Peyer's patch (tissue), 4 donors: ENCODE measurements around the gene PTPN9. TPM values are rescaled to one million over a fixed set of nuclear protein-coding genes. Genes with fewer than 3 reads are reported as not detected.
A peak's percentile ranks its signal among the peaks of the same experiment; 100 is the strongest.
"Not testable (repeated sequence)": the region's sequence is repeated elsewhere in the genome, so short reads cannot be mapped to it uniquely, and the experiment has no call there.

Experiments
- DNase-seq, 3 donors: peaks; one replicate each; pipeline ENCODE4 v3.0.0-alpha.2; 2017 to 2019
- H3K27ac ChIP-seq, 4 donors: fragments of 200-600 bp; sonication (generic); one replicate each; pipeline ENCODE4 v1.5.1; 2016 to 2019
- H3K27me3 ChIP-seq, 2 donors: fragments of 200-600 bp; sonication (generic); one replicate each; pipeline ENCODE4 v1.5.1; 2019
- H3K36me3 ChIP-seq, 3 donors: fragments of 200-600 bp; sonication (generic); one replicate each; pipeline ENCODE4 v1.5.1; 2016 to 2019
- H3K4me1 ChIP-seq, 4 donors: fragments of 200-600 bp; sonication (generic); one replicate each; pipeline ENCODE4 v1.5.1; 2016 to 2019
- H3K4me3 ChIP-seq, 4 donors: fragments of 200-600 bp; sonication (generic); 1 replicate in 3 of 4; 2 replicates in 1 of 4; pipeline ENCODE4 v1.5.1; 2016 to 2019; ENCODE audit warnings: mild to moderate bottlenecking in 1 of 4
- H3K9me3 ChIP-seq, 4 donors: fragments of 200-600 bp; sonication (generic); one replicate each; pipeline ENCODE4 v1.5.1; 2016 to 2019; ENCODE audit warnings: mild to moderate bottlenecking in 1 of 4
- POLR2A ChIP-seq, 2 donors: fragments of 450-650 bp; IDR thresholded peaks; one replicate each; pipeline ENCODE4 v1.5.1; 2017; ENCODE audit warnings: antibody characterized with exemption in 2 of 2, mild to moderate bottlenecking in 2 of 2, moderate library complexity in 2 of 2
- total RNA-seq, 4 donors: library from RNA; depleted of rRNA; stranded (reverse); fragments of >200 nt; gene quantifications; one replicate each; pipeline ENCODE4 v1.1.0, GENCODE V29; 2016
- TF ChIP-seq, protein P1 (sequence below), 6 experiments: fragments of 450-650 bp in 4 of 6; fragments of 200-600 bp in 2 of 6; sonication (generic) in 1 of 6; IDR thresholded peaks; one replicate each; pipeline ENCODE4 v1.5.1; 2017 to 2019; ENCODE audit warnings: antibody characterized with exemption in 6 of 6, mild to moderate bottlenecking in 3 of 6, moderate library complexity in 1 of 6

Gene PTPN9
- total RNA-seq, 4 donors from 2014 or later = 17.3 to 33.0 (median 28.5) TPM

DNA sequence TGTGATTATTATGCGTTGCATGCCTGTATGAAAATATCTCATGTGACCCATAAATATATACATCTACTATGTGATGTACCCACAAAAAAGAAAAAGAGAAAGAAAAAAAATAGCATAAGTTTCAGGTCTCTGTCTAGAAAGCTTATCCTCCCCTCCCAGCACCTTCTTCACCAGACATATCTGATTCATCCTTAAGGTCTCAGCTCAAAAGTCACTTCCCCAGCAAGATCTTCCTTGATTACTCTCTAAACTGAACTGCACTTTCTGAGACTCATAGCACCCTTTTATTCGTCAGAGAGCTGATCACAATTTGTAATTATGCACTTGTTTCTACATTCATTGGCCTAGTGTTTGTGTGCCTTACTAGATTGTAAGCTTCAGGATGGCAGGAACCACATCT lies 11.1 kb upstream of the PTPN9 start:
- Histone ChIP-seq H3K36me3 (peaks cover 0 to 2% (median 0%) of the 10 kb centered on the region in 3 donors), H3K4me3 (no peak overlapping the region), H3K4me1 (no peaks in the 10 kb centered on the region), H3K27ac (no peak overlapping the region), H3K27me3 (no peaks in the 10 kb centered on the region), H3K9me3 (no peaks in the 10 kb centered on the region)
- DNase-seq = no peak
- TF ChIP-seq, protein P1, sequence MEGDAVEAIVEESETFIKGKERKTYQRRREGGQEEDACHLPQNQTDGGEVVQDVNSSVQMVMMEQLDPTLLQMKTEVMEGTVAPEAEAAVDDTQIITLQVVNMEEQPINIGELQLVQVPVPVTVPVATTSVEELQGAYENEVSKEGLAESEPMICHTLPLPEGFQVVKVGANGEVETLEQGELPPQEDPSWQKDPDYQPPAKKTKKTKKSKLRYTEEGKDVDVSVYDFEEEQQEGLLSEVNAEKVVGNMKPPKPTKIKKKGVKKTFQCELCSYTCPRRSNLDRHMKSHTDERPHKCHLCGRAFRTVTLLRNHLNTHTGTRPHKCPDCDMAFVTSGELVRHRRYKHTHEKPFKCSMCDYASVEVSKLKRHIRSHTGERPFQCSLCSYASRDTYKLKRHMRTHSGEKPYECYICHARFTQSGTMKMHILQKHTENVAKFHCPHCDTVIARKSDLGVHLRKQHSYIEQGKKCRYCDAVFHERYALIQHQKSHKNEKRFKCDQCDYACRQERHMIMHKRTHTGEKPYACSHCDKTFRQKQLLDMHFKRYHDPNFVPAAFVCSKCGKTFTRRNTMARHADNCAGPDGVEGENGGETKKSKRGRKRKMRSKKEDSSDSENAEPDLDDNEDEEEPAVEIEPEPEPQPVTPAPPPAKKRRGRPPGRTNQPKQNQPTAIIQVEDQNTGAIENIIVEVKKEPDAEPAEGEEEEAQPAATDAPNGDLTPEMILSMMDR (IDR thresholded peaks at IDR 0.05) = no peak
- no peak for TF ChIP-seq POLR2A (IDR thresholded peaks at IDR 0.05)

DNA sequence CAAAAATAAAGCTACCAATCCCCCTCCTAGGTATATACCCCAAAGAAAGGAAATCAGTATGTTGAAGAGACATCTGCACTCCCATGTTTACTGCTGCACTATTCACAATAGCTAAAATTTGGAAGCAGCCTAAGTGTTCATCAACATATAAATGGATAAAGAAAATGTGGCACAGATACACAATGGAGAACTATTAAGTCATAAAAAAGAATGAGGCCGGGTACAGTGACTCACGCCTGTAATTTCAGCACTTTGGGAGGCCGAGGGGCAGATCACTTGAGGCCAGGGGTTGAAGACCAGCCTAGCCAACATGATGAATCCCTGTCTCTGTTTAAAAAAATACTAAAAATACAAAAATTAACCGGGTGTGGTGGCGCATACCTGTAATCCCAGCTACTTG lies 10.0 kb upstream of the PTPN9 start:
- Histone ChIP-seq H3K27me3 (no peaks in the 10 kb centered on the region), H3K4me3 (no peak overlapping the region), H3K27ac (no peak overlapping the region), H3K4me1 (no peaks in the 10 kb centered on the region), H3K36me3 (no peaks in the 10 kb centered on the region), H3K9me3 (no peaks in the 10 kb centered on the region)
- TF ChIP-seq POLR2A (IDR thresholded peaks at IDR 0.05) = no peak
- TF ChIP-seq, protein P1 (IDR thresholded peaks at IDR 0.05) = no peak
- peak in 1 of 3 donors; percentile 3 for DNase-seq

DNA sequence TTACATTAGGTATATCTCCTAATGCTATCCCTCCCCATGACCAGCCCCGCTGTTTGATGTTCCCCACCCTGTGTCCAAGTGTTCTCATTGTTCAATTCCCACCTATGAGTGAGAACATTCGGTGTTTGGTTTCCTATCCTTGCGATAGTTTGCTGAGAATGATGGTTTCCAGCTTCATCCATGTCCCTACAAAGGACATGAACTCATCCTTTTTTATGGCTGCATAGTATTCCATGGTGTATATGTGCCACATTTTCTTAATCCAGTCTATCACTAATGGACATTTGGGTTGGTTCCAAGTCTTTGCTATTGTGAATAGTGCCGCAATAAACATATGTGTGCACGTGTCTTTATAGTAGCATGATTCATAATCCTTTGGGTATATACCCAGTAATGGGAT lies 7.3 kb upstream of the PTPN9 start:
- not testable (repeated sequence) for H3K4me3 ChIP-seq, H3K27me3 ChIP-seq, H3K4me1 ChIP-seq, H3K36me3 ChIP-seq, DNase-seq, H3K9me3 ChIP-seq, H3K27ac ChIP-seq

DNA sequence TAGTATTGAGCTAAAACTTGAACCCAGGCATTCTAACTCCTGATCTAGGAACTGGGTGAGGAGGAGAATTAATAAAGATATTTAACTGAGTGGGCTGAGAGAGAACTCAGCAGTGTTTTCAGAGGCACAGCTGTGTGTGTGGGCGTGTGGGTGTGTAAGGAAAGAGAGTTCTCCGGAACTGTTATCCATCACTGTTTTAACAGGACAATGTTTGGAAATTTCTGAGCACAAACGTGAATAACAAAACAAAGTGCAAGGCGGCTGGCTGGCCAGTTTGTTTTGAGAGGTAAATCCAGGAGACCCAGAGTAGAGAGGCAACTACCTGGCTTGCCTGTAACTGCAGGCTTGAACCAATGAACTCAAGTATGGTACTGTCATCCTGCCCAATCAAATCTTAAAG lies 5.0 kb upstream of the PTPN9 start:
- H3K36me3 ChIP-seq = no peaks in the 10 kb centered on the region
- H3K27ac ChIP-seq = no peak overlapping the region
- no peak for TF ChIP-seq POLR2A (IDR thresholded peaks at IDR 0.05)
- TF ChIP-seq, protein P1 (IDR thresholded peaks at IDR 0.05) = no peak
- H3K9me3 ChIP-seq = no peaks in the 10 kb centered on the region
- H3K4me1 ChIP-seq = no peaks in the 10 kb centered on the region
- peak in 1 of 3 donors; percentile 9 for DNase-seq
- H3K4me3 ChIP-seq = no peak overlapping the region
- no peaks in the 10 kb centered on the region for H3K27me3 ChIP-seq

DNA sequence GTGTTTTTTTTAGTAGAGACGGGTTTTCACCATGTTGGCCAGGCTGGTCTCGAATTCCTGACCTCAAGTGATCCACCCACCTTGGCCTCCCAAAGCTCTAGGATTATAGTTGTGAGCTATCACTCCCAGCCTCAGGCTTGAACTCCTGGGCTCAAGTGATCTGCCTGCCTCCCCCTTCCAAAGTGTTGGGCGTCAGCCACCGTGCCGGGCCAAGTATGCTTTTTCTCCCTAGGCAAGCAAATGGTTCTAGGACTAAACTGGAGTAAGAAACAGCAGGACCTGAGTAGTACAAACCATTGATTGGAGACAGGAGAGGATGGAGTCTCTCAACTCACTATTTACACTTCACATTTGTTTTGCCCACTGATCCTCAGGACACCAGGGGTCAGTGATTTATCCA lies 4.6 kb upstream of the PTPN9 start:
- TF ChIP-seq, protein P1 (IDR thresholded peaks at IDR 0.05) = no peak
- TF ChIP-seq POLR2A (IDR thresholded peaks at IDR 0.05) = no peak
- Histone ChIP-seq H3K9me3 (no peaks in the 10 kb centered on the region), H3K27me3 (no peaks in the 10 kb centered on the region), H3K4me3 (no peak overlapping the region), H3K27ac (no peak overlapping the region), H3K36me3 (no peaks in the 10 kb centered on the region), H3K4me1 (no peaks in the 10 kb centered on the region)
- DNase-seq = peak in 1 of 3 donors; percentile 12

DNA sequence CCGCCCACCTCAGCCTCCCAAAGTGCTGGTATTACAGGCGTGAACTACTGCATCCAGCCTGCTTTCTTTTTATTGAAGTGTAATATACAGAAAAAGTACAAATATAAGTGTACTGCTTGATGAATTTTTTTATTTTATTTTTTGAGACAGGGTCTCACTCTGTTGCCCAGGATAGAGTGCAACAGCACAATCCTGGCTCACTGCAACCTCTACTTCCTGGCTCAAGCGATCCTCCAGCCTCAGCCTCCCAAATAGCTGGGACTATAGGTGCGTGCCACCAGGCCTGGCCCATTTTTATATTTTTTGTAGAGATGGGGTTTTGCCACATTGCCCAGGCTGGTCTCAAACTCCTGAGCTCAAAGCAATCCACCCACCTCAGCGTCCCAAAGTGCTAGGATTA lies 3.8 kb upstream of the PTPN9 start:
- H3K27me3 ChIP-seq, H3K9me3 ChIP-seq, H3K27ac ChIP-seq, H3K4me1 ChIP-seq, H3K4me3 ChIP-seq, H3K36me3 ChIP-seq: not testable (repeated sequence)
- DNase-seq = peak in 1 of 3 donors; percentile 11
